AG04450 (cell line): ENCODE results near the gene ANGPTL1. TPM values are rescaled to one million over a fixed set of nuclear protein-coding genes. Genes with fewer than 3 reads are reported as not detected.

Experiments used
- CTCF ChIA-PET: fragments of 300-600, 350-600 bp; formaldehyde crosslinking; extraction: SDS; loops from one replicate; lab custom pipeline; 2022; ENCODE audit warnings: antibody characterized with exemption, inconsistent platforms; lab: Charles Lee
- POLR2A ChIA-PET: fragments of 350-600 bp; formaldehyde crosslinking; extraction: SDS; loops from one replicate; lab custom pipeline; 2021; ENCODE audit warnings: antibody characterized with exemption, inconsistent platforms; lab: Yijun Ruan, JAX
- DNase-seq: peaks from one replicate; pipeline ENCODE4 v3.0.0-alpha.2; 2011; ENCODE audit warnings: low read depth, low spot score
- H3K27ac ChIP-seq: one replicate; pipeline ENCODE4 v1.5.1; 2012; ENCODE audit warnings: low read depth, low read length, control low read depth
- H3K27me3 ChIP-seq: one replicate; pipeline ENCODE4 v1.6.0; 2012; ENCODE audit warnings: low read length; ENCODE audit not compliant: control insufficient read depth, insufficient read depth
- H3K4me3 ChIP-seq: 2 replicates; pipeline ENCODE4 v1.5.1; 2011; ENCODE audit warnings: mild to moderate bottlenecking, low read depth, low read length, control low read depth
- H3K9me3 ChIP-seq: 2 replicates; pipeline ENCODE4 v1.5.1; 2012; ENCODE audit warnings: low read length; ENCODE audit not compliant: control insufficient read depth, insufficient read depth
- CTCF ChIP-seq: IDR thresholded peaks from 2 replicates; pipeline ENCODE4 v1.5.1; 2011; ENCODE audit warnings: low read depth, low read length, control low read depth, inconsistent platforms
- polyA plus RNA-seq: library from polyadenylated mRNA; depleted of rRNA; stranded (reverse); fragments of >200 nt; gene quantifications from 2 replicates; pipeline ENCODE4 v1.2.3, GENCODE V29; 2011

ANGPTL1 gene
- polyA plus RNA-seq, 1 experiment = 0.47 TPM

GRCh38 chr1:178899402-178899801, 28.5 kb upstream of the ANGPTL1 start:
- H3K9me3 ChIP-seq = no peaks in the 10 kb centered on the region
- POLR2A ChIA-PET = no interaction called here
- CTCF ChIA-PET = no interaction called here
- no peak for TF ChIP-seq CTCF
- no peaks in the 10 kb centered on the region for H3K27me3 ChIP-seq
- no peak for DNase-seq
- H3K4me3 ChIP-seq = no peak overlapping the region
- no peak overlapping the region for H3K27ac ChIP-seq

GRCh38 chr1:178898401-178898800, 27.5 kb upstream of the ANGPTL1 start:
- CTCF ChIA-PET = no interaction called here
- H3K4me3 ChIP-seq = no peak overlapping the region
- POLR2A ChIA-PET = no interaction called here

GRCh38 chr1:178895928-178896327, 25.1 kb upstream of the ANGPTL1 start:
- Histone ChIP-seq H3K9me3 (no peaks in the 10 kb centered on the region), H3K4me3 (no peak overlapping the region), H3K27ac (no peak overlapping the region), H3K27me3 (no peaks in the 10 kb centered on the region)
- no peak for TF ChIP-seq CTCF
- ChIA-PET CTCF (no interaction called here), POLR2A (no interaction called here)
- DNase-seq = no peak

More at GRCh38 chr1:178898401-178898800, 27.5 kb upstream of the ANGPTL1 start:
- H3K27ac ChIP-seq = no peak overlapping the region
- no peaks in the 10 kb centered on the region for H3K9me3 ChIP-seq
- TF ChIP-seq CTCF = no peak
- no peaks in the 10 kb centered on the region for H3K27me3 ChIP-seq
- no peak for DNase-seq

- no peaks in the 10 kb centered on the region for H3K27me3 ChIP-seq
- TF ChIP-seq CTCF = no peak
- no peak for DNase-seq
- H3K27ac ChIP-seq = no peak overlapping the region
- ChIA-PET POLR2A (no interaction called here), CTCF (interaction anchor here (0.8 to 1.6 kb wide), 2 partner anchors 14 to 116 kb away, joined by 3 to 8 read pairs; no protein-coding TSS in a partner anchor)
- H3K9me3 ChIP-seq = no peaks in the 10 kb centered on the region
- no peak overlapping the region for H3K4me3 ChIP-seq
Measured at GRCh38 chr1:178886551-178886950, 15.7 kb upstream of the ANGPTL1 start.

GRCh38 chr1:178885869-178886268, 15.0 kb upstream of the ANGPTL1 start:
- Histone ChIP-seq H3K27me3 (no peaks in the 10 kb centered on the region), H3K4me3 (no peak overlapping the region), H3K27ac (no peak overlapping the region), H3K9me3 (no peaks in the 10 kb centered on the region)
- TF ChIP-seq CTCF = no peak
- ChIA-PET POLR2A (no interaction called here), CTCF (interaction anchor here (0.6 to 1.2 kb wide), 2 partner anchors 69 to 343 kb away, joined by 5 to 8 read pairs; no protein-coding TSS in a partner anchor)
- no peak for DNase-seq
